Activated CD4-positive, alpha-beta T cell treated with anti-CD3 and anti-CD28 coated beads, Interleukin-2, Interleukin-4, amounts not matched to agents 100 ng/mL and 50 ng/mL, durations not matched to agents 16 hours and 8 hours (primary cell): ENCODE measurements around the gene STAG3.
A peak's percentile ranks its signal among the peaks of the same experiment; 100 is the strongest.

ENCODE experiments used
- DNase-seq: peaks from one replicate; pipeline ENCODE4 v3.0.0-alpha.2; 2020; ENCODE audit warnings: low spot score

The STAG3 gene

DNA sequence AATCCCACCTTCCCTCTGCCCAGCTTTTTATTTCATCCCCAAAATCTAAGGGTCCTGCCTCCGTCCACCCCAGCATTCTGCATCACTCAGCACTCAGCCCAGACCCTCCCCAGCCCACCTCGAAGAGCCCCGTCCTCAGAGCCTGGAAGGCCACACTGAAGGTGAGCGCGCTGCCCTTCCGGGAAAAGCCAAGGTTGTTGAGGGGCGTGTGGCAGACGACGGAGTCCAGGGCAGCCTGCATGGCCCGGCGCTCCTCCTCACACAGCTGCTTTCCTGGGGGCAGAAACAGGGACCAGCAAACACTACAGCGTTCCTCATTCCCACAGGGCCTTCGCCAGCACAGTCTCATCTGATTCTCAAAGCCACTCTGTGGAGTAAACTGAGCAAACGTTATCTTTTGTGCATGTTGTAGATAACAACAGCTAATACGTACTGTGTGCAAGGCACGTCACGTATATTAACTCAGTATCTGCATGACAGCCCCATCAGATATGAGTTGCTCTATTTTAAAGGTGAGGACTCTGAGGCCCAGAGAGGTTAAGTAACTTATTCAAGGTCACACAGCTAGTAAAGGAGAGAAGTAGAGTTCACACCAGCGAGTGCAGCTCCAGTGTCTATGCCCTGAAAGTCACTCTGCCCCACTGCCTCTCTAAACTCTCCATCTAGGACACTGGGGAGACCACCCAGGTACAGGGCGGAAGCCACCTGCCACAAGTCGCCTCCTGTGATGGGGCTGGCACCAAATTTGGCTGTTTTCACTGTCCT, 22.0 kb upstream of the STAG3 start:
- no peak for DNase-seq

DNA sequence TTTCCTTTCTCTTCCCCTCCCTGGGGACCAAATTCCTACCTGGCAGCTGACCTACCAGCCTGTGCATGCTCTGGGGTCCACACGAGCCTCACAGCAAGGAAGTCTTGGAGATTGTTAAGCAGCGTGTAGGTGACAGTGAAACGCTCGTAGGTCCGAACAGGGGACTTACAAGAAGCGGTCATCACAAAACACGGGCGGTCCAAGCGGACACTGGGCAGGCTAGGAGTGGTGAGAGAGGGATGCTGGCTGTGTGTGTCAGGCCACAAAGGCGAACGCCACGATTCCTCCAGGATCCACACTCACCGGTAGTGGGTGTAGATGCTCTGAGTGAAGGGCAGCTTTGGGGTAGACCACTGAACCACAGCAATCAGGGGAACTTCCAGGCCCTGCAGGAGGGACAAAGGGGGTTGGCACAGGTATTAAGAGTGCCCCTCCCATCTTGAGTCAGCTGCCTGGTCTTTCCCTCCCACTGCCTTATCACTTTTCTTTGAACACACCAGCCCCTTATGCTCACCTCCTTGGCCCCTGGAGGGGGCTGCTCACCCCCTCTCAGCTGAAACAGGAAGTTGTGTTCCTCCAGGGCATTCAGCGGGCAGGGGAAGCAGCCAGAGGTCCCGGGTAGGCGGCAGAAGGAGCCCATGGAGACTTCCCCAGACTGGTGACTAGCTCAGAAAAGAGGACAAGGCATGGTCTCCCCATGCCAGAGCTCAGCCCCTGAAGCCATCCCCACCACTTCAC, 21.2 kb upstream of the STAG3 start:
- no peak for DNase-seq

DNA sequence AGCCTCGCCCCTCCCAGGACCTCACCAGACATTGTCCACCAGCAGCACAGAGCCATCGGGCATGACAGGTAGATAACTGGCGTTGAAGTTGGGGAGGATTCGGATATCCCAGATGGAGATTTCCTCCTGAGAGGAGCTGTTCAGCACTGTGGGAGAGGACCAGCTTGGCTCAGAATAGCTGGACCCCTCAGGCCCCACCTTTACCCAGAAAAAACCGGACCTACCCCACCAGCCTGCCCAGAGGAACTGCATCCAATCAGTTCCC, 20.7 kb upstream of the STAG3 start:
- no peak for DNase-seq

DNA sequence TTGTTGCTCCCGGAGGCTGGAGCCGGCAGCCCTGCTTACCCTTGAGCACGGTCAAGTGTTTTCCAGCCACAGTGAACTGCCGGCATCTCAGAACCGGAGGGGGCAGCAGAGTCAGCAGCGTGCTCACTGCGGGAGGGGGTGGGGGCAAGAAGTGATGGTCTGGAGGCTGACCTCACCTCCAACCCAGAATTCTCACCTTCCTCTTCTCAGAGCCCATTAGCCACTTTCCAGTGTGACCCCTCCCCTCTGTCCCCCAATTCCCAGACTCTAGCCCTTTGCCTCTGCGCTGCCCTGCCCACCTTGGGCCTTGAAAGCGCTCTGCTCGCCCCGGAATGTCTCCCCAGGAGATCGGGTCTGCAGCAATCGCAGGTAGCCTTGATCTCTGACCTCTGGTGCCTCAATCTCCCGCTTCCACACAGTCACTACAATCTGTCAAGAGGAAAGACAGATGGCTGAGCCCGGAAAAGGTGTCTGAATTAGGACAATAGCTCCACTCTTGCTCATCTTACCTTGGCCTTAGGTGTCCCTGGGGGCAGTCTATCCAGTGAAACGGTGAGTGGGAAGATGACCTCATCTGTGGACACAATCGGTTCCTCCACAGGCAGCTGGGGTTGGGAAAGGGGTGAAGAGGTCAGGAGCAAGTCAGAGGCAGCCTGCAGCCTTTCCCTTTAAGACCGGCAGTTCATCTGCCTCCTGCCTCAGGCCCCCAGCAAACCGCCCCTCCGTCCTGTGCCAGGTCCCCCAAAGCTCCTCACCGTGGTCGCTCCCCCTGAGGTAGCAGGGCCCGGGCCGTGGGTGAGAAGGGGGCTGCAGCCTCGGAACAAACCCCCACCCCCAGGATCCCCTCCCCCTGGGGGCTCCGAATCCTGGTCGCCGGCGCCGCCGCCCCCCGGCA, 20.1 kb upstream of the STAG3 start:
- no peak for DNase-seq

DNA sequence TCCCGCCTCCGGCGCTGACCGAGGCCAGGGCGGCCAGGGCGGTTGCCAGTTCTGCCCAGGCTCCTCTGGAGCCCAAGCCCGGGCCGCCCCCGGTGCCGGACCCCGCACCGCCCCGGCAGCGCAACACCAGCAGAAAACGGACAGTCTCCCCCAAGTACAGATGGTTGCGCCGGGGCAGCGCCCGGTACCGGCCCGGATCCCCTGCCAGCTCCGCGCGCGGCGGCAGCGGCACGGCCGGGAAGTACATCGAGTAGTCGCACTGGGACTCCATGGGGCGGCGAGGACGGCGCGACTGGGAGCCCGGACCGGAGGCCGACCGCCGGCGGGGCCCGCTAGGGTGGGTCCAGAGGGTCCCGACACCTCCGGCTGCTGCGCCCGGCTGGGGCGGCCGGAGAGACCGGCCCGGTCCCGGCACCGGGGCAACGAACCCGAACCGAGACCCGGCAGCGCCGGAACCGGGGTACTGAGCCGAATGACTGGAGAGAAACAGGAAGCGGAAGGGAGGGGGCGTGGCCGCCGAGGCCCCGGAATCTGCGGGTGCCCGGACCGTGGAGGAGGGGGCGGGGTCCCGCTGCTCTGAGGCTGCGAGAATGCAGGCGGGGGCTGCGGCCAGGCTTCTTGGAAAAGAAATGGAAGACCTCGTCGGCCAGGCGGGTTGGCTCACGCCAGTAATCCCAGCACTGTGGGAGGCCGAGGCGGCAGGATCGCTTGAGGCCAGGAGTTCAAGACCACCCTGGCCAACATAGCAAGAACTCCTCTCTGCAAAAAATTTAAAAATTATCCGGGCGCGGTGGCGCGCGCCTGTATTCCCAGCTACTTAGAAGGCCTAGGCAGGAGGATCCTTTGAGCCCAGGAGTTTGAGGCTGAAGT, 19.3 kb upstream of the STAG3 start, which contains the start of gene TRAPPC14:
Gene TRAPPC14 (minus strand): TSS at position 495 of the 870 bp plus-strand sequence. CDS start 224 bp downstream, at position 271.
- peak; percentile 90 for DNase-seq

DNA sequence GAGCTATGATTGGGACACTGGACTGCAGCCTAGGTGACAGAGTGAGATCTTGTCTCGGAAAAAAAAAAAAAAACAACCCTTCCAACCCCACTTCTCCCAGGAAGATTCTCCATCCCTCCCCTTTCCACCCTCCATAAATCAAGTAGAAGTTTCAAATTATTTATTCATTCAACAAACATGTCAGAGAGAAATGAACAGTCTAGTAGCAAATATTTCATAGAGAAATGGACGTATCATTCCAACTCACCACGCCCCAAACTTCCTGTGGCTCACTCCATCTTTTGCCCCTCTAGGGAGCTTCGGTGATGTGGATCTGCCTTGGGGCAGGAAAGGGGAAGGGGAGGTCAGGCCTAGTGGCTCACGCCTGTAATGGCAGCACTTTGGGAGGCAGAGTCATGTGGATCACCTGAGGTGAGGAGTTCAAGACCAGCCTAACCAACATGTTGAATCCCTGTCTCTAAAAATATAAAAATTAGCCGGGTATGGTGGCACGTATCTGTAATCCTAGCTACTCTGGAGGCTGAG, 18.6 kb upstream of the STAG3 start:
- DNase-seq, result no peak

DNA sequence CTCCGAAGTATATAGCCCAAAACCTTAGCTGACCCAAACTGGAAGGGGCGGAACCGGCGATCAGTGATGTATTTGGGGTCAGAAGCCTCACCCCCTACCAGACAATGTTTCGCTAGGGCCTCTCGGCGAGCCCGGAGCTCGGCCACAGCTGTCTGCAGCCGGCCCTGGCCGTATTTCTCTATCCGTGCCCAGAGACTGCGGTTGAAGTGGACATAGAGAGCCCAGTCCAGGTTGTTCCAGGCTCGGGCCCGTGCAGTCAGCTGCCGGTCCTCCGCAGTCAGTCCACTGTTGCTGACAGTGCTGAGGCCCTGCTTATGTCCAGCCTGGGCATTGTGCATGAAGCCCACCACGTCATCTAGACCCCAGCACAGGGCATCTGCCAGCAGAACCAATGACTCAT, 17.7 kb upstream of the STAG3 start:
- DNase-seq, result no peak

DNA sequence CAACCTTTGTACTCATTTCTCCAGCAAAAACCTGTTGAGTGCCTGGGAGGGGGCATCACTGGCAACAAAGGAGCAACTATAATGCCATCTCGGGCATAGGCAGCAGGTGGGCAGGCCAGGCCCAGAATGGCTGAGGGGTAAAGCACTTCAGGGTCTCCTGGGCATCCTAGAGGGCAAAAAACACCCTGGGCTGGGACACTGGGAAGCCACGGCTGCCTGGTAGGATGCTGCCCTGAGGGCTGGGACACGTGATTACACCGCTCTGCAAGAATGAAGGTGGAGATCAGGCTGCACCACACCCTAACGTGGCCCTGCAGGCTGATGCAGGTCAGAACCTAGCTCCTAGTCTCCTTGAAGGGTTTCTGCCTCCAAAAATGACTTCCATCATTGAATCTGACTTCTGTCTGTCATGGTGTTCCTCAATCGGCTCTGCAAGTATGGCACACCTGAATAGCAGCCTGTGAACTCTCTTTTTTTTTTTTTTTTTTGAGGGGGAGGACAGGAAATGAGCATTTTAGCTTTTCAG, 14.6 kb upstream of the STAG3 start:
- no peak for DNase-seq

DNA sequence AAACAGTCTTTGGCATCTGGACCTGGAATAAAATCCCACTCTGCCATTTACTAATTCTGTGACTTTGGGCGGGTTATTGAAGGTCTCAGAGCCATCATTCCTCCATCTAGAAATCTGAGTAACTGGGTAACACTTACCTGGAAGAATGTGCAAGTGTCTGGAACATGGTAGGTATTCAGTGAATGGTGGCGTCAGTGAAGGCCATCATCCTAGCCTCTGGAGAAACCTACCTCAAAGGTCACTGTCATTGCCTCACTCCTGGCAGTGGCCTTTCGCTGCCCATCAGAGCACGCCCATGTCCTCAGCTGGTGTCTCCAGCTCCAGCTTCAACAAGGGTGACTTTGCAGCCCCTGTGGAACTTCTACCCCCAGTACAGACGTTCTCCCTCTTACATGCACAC, 13.8 kb upstream of the STAG3 start:
- DNase-seq, result no peak

DNA sequence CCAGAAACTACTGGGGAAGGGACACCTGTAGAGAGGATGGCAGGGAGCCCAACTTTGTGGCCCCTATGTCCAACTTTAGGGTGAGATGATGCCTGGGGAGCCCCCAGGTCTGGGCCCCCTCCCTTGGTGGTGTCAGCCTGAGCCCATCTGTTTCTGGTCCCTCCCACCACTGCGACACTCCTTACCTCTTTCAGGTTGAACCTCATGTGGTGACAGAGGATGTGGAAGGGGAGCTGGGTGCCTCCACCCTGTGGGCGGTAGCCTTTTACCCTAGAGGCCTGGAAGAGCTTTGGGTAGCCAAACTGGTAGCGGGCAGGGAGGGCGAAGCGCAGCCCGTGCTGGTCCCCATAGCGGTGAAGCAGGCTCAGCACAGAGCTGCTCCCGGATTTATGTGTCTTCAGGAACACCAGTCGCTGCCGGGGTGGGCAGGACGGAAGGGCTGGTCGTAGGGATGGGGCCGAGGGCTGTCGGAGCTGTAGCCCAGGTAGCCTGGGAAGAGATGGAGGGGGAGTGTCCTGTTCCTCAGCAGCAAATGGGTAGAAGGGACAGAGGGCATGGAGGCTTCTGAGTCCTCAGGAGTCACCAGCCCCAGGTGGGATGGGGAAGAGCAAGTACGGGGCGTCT, 11.3 kb upstream of the STAG3 start:
- DNase-seq, result no peak

DNA sequence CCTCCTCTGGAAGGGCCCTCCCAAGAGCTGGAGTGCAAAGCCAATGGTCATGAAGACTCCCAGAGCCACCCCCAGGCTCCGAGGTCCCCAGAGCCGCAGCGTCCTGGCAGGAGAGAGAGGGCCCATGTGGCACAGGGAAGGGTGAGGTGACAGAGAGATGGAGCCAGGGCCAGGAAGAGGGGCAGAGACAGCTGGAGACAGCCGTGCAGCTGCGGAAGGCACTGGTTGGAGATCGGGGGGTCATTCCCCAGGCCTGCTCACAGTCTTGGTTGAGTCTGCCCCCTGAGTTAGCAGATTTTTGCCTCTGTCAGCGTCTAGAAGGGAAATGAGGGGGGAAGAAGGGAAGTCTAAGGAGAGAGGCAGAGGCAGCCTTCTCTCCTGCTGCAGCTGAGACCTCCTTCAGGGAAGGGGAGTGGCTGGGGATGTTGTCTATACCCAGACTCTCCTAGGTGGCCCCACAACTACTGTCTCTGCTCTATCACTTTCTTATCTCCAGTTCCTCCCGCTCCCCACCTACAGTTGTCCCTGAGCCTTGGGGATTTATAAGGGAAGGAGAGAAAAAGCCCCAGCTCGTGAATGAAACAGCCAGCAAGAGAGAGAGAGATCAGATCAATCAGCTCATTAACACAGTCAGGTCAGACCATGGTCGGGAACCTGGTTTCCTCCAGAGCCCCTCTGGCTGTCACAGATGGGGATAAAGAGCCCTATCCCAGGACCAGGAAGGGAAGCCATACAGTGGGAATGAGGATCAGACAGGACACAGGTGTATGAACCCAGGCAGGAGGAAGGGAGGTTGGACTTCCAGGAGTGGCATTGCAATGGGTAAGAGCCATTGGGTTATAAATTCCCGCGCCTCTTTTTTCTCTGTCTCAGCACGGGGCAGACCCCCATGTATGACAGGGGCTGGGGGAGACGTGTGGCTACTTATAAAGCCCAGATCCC, 10.5 kb upstream of the STAG3 start:
- DNase-seq, result no peak

DNA sequence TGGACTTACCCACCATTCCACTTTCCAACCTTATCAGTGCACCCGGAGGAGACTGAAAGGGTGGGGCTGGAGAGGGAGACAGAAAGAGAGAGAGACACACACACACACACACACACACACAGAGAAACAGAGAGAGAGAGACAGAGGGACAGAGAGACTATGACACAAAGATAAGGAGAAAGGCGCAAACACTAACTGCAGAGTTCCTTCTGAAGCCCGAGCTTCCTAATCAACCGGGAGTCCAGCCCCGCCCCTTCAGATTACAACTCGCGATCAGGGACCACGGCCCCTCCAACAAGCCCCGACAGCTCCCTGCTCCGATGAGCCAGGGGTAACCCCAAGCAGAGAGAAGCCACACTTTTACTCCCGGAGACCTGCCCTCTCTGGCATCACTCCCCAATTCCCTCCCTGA, 9.8 kb upstream of the STAG3 start:
- DNase-seq, result no peak

DNA sequence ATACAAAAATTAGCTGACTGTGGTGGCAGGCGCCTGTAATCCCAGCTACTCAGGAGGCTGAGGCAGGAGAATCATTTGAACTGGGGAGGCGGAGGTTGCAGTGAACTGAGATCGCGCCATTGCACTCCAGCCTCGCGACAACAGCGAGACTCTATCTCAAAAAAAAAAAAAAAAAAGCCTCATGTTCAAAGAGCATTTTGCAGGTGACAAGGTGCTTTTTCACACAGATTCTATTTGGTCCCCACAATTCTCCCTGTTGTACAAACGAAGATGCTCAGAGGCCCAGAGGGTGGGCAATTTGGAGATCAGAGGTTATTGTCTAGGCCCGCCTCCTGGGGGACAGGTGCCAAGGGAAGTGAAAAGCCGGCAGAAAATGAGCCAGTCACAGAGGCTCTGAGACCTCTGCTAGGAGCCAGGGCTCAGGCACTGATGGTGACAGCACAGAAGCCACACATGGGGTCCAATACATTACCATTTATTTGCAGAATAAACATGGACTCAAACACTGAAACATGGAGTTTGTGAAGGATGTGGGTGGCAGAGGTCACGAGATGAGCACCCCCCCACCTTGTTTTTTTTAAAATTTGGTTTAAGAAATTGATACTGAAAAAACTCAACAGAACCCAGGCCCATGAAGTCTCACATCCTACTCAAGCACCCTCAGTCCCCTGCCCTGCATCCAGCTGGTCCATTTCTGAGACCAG, 8.4 kb upstream of the STAG3 start:
- DNase-seq, result no peak

DNA sequence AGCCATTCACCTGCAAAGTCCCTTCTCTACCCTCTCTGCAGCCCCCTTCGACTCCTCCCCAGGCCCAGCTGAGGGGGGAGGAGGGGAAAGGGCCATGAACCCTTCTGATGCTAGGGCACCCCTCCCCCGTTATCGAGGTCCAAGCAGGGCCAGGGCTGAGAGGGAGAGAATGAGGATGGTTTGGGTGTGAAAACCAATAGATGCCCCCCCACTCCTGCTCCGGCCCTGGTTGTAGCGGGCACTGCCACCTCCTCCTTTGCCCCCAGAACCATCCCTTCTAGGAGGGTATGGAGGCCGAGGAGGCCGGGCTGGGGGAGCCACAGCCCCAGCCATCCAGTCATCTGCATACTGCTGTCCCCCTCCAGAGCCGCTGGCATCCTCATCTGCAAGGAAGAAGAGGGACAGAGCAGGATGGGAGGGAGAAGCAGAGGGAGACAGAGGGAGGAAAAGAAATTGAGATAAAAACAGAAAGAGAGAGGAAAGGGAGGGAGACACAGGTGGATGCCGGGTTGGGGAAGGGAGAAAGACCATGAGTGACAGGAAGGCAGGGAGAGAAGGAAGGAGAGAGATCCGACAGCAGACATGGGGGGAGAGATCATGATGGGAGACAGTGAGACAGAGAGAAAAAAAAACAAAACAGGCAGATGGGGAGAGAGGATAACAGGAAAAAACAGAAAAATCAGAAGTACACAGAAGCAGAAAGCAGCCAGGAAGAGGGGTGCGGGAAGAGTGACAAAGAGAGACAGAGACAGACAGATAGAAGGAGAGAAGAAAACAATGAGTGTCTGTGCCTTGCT, 7.4 kb upstream of the STAG3 start:
- no peak for DNase-seq

DNA sequence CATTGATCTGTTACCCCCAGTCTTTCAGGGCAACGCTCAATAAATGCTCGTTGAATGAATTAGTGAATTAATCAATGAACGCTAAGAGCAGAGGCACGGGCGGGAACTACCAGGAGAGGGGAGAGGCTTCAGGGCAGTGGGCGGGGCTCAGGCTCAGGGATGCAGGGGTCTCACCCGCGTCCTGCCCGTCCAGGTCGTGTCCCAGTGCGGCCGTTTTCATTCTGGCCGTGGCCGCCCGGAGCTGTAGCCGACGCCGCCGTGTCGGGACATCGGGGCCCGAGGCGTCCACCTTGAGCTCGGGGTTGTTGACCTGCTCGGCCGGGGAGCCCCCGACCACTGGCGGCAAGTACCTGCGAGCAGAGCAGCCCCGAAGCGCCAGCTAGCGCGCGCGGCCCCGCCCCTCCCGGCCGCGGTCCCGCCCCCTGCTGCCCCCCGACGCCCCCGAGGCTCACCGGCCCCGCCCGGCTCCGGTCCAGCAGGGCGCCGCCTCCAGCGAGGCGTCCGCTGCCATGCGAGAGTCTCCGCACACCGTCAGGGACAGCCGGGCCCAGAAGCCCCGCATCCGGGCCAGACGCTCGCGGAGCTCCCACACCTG, 6.5 kb upstream of the STAG3 start:
- DNase-seq, result no peak

DNA sequence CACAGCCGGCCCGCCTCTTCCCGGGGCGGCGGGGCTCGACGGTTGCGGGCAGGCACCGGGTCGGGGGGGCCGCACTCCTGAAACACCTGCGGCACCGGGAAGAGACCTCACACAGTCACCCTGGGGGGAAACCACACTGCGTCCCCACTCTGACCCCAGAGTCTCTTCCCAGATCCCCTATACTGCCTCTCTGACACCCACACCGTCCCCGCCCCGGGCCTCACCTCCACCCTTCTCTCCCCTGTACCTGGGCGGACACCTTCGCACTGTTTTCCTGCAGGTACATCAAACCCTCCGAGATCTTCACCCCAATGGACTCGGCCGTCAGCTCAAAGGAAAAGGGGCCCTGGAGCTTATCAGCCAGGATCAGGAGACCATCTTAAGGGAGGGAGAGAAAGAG, 5.9 kb upstream of the STAG3 start:
- DNase-seq, result no peak

DNA sequence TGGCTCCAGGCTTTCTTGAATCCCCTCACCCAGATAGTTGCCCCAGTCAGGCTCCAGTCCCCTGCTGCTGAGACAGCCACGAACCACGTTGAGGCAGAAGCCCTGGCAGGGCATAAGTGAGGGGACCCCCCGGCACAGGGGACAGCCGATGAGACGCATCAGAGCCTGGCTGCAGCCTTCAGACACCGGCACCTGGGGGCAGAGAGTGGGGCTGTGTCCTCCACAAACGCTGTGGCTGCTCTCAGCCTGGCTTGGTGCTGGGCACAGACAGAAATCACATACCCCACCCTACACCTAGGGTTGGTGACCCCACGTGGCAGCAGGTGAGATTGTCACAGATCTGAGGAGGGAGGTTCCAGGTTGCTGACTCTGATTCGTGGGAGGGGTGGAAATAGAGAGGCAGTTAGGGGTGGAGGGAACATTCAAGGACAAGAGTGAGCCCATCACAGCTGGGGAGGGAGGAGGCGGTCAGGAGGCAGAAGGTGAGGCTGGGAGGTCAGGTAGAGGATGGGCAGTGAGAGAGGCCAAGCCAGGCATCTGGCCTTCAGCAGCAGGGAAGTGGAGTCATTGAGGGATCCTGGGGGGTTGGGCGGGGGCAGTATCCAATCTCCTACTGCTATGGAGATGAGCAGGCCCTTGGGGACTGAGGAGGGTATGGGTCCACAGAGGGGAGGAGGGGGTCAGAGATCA, 3.8 kb upstream of the STAG3 start:
- no peak for DNase-seq
